Panc1 (cell line): ENCODE results near the gene ARHGEF17. TPM values are rescaled to one million over a fixed set of nuclear protein-coding genes. Genes with fewer than 3 reads are reported as not detected.
A peak's percentile ranks its signal among the peaks of the same experiment; 100 is the strongest.

Experiments used
- ATAC-seq: fragments of 200-7000 bp; cut with Tn5 transposase; 2 replicates; pipeline ENCODE4 v1.9.1; 2020; ENCODE audit warnings: mild to moderate bottlenecking, moderate library complexity
- BruUV-seq: library from RNA; stranded (reverse); fragments of 400-500 nt; replicated peaks from 2 replicates; lab custom pipeline; 2021; lab: Mats Ljungman, UMichigan
- CTCF ChIA-PET: fragments of 300-600 bp; sonication (Branson Sonifier 250); formaldehyde crosslinking; loops from one replicate; lab custom pipeline; 2022; ENCODE audit warnings: antibody characterized with exemption; lab: Charles Lee
- POLR2A ChIA-PET: fragments of 300-600 bp; sonication (Branson Sonifier 250); formaldehyde crosslinking; loops from one replicate; lab custom pipeline; 2022; ENCODE audit warnings: antibody characterized with exemption; lab: Charles Lee
- DNase-seq: peaks from one replicate; pipeline ENCODE4 v3.0.0-alpha.2; 2010; ENCODE audit warnings: low read depth, low spot score
- H3K27ac ChIP-seq: 2 replicates; pipeline ENCODE4 v1.5.1; 2011; ENCODE audit warnings: mild to moderate bottlenecking, low read length, inconsistent platforms
- H3K27me3 ChIP-seq: fragments of 200-500 bp; sonication (Bioruptor generic); 2 replicates; pipeline ENCODE4 v1.6.0; 2014; ENCODE audit warnings: low read length, inconsistent platforms; ENCODE audit not compliant: control insufficient read depth, insufficient read depth
- H3K36me3 ChIP-seq: fragments of 200-500 bp; sonication (Bioruptor generic); 2 replicates; pipeline ENCODE4 v1.5.1; 2014; ENCODE audit warnings: inconsistent platforms, mild to moderate bottlenecking, low read length, moderate library complexity; ENCODE audit not compliant: control insufficient read depth, insufficient read depth
- H3K4me1 ChIP-seq: 2 replicates; pipeline ENCODE4 v1.5.1; 2011; ENCODE audit warnings: inconsistent platforms, mild to moderate bottlenecking, low read length, moderate library complexity; ENCODE audit not compliant: control insufficient read depth, insufficient read depth
- H3K4me3 ChIP-seq, 2 experiments: 2 replicates each; pipeline ENCODE4 v1.5.1; 2011 to 2012; ENCODE audit warnings: low read depth in 2 of 2, low read length in 2 of 2, mild to moderate bottlenecking in 2 of 2, inconsistent platforms in 1 of 2, moderate library complexity in 1 of 2
- H3K9me3 ChIP-seq: fragments of 200-500 bp; sonication (Bioruptor generic); 2 replicates; pipeline ENCODE4 v1.5.1; 2014; ENCODE audit warnings: low read depth, mild to moderate bottlenecking, inconsistent platforms, low read length, moderate library complexity; ENCODE audit not compliant: control insufficient read depth, insufficient read depth
- POLR2AphosphoS5 ChIP-seq: IDR thresholded peaks from 2 replicates; pipeline ENCODE4 v1.6.1; 2012; ENCODE audit warnings: mild to moderate bottlenecking, low read depth, low read length, moderate library complexity
- SIN3A ChIP-seq: IDR thresholded peaks from 2 replicates; pipeline ENCODE4 v1.6.1; 2012; ENCODE audit warnings: low read depth, mild to moderate bottlenecking, low read length, moderate library complexity, borderline replicate concordance; ENCODE audit not compliant: insufficient read depth
- TCF7L2 ChIP-seq: IDR thresholded peaks from 2 replicates; pipeline ENCODE4 v1.6.1; 2011; ENCODE audit warnings: mild to moderate bottlenecking, low read depth, low read length, inconsistent platforms
- in situ Hi-C: cut with HindIII; loops from 2 replicates; pipeline ENCODE4 v1.10.0; 2016; ENCODE audit warnings: low sequenced_read_pairs, low pct_unique_long_range_greater_than_20kb
- intact Hi-C: fragments of 100-400 bp; cut with micrococcal nuclease; formaldehyde crosslinking; loops from one replicate; pipeline ENCODE4 v1.10.0; 2022; ENCODE audit not compliant: unreplicated experiment
- total RNA-seq: library from RNA; stranded (reverse); gene quantifications from one replicate; pipeline ENCODE4 v1.2.1, GENCODE V29; 2021; ENCODE audit not compliant: unreplicated experiment
- TF ChIP-seq, protein P1 (sequence below): fragments of 450-650 bp; IDR thresholded peaks from 2 replicates; pipeline ENCODE4 v1.5.1; 2017; ENCODE audit warnings: mild to moderate bottlenecking
- TF ChIP-seq, protein P2 (sequence below), 2 experiments: IDR thresholded peaks; 2 replicates each; pipeline ENCODE4 v1.6.1; 2011 to 2012; ENCODE audit warnings: low read depth in 2 of 2, control low read depth in 1 of 2, low read length in 1 of 2, mild to moderate bottlenecking in 1 of 2, moderate library complexity in 1 of 2; ENCODE audit not compliant: insufficient read depth in 1 of 2

Gene ARHGEF17
- total RNA-seq, 1 experiment from 2014 or later, result 43.2 TPM

DNA sequence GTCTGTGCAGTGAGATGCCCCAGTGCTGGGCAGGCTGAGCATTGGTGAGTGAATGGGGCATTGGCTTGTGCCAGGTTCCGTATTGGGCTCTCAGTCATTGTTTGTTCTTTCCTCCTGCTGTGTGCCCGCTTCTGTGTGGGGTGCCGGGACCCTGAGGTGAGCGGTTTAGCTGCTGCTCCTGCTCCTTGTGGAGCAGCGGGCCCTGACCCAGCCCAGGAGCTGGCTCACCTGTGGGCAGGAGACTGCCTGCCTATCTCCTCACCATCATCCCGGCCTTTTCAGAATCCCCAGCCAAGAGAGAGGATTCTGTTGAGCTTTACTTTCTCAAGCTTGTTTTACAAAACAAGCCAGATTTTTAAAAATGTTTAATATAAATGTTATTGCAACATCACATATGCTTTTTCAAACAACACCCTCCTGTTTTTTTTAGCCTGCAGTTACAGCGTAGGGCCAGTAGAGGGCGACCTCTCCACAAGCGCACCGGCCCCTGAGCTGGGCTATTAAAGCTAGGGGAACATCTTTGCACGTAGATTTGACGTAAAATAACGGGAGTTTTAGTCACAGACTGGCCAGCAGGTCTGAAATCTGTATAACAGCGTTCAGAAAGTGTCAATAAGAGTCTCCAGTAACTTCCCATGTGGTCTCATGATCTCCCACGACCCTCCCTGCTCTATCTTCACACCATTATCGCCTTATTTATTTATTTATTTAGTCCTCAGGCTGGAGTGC is 43.0 kb downstream of the ARHGEF17 start:
- Histone ChIP-seq H3K36me3 (no peaks in the 10 kb centered on the region), H3K4me1 (peaks cover 3% of the 10 kb centered on the region; the same call in 1 of the 2 replicates), H3K9me3 (no peaks in the 10 kb centered on the region), H3K27me3 (no peaks in the 10 kb centered on the region), H3K27ac (no peak overlapping the region), H3K4me3 (peak overlapping the region in 1 of 2 experiments; percentile 2; a peak in 1 of 4 replicates)
- in situ Hi-C loops (no loop called here), intact Hi-C loops (loop anchor here (1.0 kb wide), 1 partner anchor 42 kb away; no protein-coding TSS in a partner anchor)
- DNase-seq (peak; percentile 48), ATAC-seq (peak; percentile 78)
- no TSS peak for BruUV-seq
- ChIA-PET CTCF (interaction anchor here (0.5 to 3.0 kb wide), 23 partner anchors 9 to 804 kb away, joined by 3 to 50 read pairs (median 4); partner anchors contain the start of gene ARHGEF17), POLR2A (interaction anchor here (0.6 kb wide), 1 partner anchor 327 kb away, joined by 3 read pairs; no protein-coding TSS in a partner anchor)
- TF ChIP-seq SIN3A (no peak), TCF7L2 (no peak), POLR2AphosphoS5 (no peak)
- TF ChIP-seq, protein P1, sequence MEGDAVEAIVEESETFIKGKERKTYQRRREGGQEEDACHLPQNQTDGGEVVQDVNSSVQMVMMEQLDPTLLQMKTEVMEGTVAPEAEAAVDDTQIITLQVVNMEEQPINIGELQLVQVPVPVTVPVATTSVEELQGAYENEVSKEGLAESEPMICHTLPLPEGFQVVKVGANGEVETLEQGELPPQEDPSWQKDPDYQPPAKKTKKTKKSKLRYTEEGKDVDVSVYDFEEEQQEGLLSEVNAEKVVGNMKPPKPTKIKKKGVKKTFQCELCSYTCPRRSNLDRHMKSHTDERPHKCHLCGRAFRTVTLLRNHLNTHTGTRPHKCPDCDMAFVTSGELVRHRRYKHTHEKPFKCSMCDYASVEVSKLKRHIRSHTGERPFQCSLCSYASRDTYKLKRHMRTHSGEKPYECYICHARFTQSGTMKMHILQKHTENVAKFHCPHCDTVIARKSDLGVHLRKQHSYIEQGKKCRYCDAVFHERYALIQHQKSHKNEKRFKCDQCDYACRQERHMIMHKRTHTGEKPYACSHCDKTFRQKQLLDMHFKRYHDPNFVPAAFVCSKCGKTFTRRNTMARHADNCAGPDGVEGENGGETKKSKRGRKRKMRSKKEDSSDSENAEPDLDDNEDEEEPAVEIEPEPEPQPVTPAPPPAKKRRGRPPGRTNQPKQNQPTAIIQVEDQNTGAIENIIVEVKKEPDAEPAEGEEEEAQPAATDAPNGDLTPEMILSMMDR, result peak; percentile 100
- TF ChIP-seq, protein P2, sequence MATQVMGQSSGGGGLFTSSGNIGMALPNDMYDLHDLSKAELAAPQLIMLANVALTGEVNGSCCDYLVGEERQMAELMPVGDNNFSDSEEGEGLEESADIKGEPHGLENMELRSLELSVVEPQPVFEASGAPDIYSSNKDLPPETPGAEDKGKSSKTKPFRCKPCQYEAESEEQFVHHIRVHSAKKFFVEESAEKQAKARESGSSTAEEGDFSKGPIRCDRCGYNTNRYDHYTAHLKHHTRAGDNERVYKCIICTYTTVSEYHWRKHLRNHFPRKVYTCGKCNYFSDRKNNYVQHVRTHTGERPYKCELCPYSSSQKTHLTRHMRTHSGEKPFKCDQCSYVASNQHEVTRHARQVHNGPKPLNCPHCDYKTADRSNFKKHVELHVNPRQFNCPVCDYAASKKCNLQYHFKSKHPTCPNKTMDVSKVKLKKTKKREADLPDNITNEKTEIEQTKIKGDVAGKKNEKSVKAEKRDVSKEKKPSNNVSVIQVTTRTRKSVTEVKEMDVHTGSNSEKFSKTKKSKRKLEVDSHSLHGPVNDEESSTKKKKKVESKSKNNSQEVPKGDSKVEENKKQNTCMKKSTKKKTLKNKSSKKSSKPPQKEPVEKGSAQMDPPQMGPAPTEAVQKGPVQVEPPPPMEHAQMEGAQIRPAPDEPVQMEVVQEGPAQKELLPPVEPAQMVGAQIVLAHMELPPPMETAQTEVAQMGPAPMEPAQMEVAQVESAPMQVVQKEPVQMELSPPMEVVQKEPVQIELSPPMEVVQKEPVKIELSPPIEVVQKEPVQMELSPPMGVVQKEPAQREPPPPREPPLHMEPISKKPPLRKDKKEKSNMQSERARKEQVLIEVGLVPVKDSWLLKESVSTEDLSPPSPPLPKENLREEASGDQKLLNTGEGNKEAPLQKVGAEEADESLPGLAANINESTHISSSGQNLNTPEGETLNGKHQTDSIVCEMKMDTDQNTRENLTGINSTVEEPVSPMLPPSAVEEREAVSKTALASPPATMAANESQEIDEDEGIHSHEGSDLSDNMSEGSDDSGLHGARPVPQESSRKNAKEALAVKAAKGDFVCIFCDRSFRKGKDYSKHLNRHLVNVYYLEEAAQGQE (IDR thresholded peaks at IDR 0.05; ENCODE audit: insufficient read depth in 1 of 2, low read depth in 2 of 2, low read length in 1 of 2), result no peak

DNA sequence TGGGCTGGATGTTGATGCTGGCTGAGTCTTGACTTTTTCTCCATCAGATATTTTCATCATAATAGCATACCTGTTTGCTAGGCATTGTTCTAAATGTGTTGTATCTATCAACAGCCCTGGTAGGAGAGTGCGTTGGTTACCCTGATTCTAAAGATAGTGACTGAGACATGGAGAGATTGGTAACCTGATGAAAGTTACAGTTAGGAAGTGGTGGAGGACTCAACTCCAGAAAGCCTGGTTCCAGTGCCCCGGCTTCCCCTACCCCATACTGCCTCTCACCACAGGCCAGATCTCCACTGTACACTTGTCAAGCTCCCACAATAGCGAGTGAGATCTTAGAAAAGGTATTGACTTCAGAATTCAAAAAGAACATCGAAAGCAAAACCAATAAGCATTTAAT is 45.3 kb downstream of the ARHGEF17 start:
- no peaks in the 10 kb centered on the region for H3K9me3 ChIP-seq
- TSS peak; percentile 29 for BruUV-seq
- no peak for TF ChIP-seq SIN3A
- TF ChIP-seq TCF7L2, result no peak
- TF ChIP-seq, protein P2 (IDR thresholded peaks at IDR 0.05; ENCODE audit: insufficient read depth in 1 of 2, low read depth in 2 of 2, low read length in 1 of 2), result no peak
- TF ChIP-seq, protein P1, result no peak
- no peak for TF ChIP-seq POLR2AphosphoS5
- no peak overlapping the region for H3K4me3 ChIP-seq
- no peaks in the 10 kb centered on the region for H3K36me3 ChIP-seq
- intact Hi-C loops, result no loop called here
- no peaks in the 10 kb centered on the region for H3K27me3 ChIP-seq
- no peak overlapping the region for H3K27ac ChIP-seq
- POLR2A ChIA-PET, result no interaction called here
- CTCF ChIA-PET, result interaction anchor here (0.6 kb wide), 1 partner anchor 18 kb away, joined by 4 read pairs; no protein-coding TSS in a partner anchor
- H3K4me1 ChIP-seq, result peaks cover 3% of the 10 kb centered on the region; the same call in 1 of the 2 replicates
- in situ Hi-C loops, result no loop called here
- no peak for ATAC-seq
- DNase-seq, result no peak
